ENCODE results near the gene CUX1.

CUX1 gene

DNA sequence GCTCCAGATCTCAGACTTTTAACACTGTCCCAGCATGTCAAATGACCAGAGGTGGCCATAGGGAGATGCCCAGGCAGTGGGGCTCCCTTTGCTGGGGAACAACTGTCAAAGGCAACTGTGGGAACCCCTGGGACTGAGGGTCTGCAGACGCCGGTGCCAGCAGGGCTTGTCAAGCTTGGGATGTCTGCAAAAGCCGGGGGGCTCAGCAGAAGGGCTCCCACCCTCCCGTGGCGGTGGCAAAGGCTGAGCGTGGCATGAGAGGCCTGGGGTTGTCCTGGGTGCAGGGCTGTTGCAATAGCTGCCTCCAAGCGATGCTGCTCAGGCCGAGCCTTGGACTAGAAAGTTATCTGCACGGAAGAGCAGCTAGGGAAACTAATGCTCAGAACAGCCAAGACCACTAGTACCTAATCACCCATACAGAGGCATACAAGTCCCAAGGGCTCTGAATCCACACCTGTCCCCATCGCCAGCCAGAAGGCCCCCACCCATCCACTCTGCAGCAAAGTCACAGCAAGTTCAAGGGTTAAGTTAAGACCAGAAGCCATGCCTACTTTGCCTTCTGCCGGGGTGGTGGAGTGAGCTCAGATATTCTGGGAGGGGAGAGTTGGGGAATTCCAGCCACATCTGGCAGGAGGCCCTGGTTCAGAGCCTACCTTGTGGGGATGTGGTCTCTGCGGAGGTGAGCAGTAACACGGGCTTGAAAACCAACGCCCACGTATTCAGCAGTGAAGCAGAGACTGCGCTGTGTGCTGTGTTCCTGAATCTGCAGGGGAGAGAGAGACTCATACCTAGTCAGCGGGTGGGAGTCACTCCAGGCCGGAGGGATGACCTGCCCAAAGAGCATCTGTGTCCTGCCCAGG lies 473.9 kb downstream of the CUX1 start:
- no peak for TF ChIP-seq PPARA (CRISPR knock-in tag; IDR thresholded peaks at IDR 0.05; ENCODE audit: borderline replicate concordance)
- no peak for TF ChIP-seq ZC3H10 (CRISPR knock-in tag; IDR thresholded peaks at IDR 0.05)
- TF ChIP-seq ZNF8 (CRISPR knock-in tag; IDR thresholded peaks at IDR 0.05): no peak
- TF ChIP-seq CSDC2 (CRISPR knock-in tag; IDR thresholded peaks at IDR 0.05): no peak
- TF ChIP-seq TOX (CRISPR knock-in tag; IDR thresholded peaks at IDR 0.05; ENCODE audit: borderline replicate concordance): no peak
- TF ChIP-seq ZNF70 (CRISPR knock-in tag; IDR thresholded peaks at IDR 0.05): no peak
- no peak for TF ChIP-seq TCF4 (CRISPR knock-in tag; IDR thresholded peaks at IDR 0.05; ENCODE audit: borderline replicate concordance)
- TF ChIP-seq SNAI2 (CRISPR knock-in tag; IDR thresholded peaks at IDR 0.05): no peak
- ATAC-seq: no peak

DNA sequence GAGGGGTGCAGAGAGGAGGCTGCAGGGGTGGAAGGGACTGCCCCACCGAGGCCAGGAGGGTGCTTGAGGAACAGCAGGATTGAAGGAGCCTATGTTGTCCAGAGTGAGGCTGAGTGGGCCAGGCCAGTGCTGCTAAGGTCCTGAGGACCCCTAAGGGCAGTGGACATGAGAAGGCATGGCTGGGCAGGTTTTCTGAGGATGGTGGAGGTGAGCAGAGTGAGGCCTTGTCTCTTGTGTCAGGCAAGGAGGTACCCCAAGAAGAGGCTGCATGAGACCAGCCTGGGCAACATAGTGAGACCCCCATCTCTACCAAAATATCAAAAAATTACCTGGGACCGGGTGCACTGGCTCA lies 474.5 kb downstream of the CUX1 start:
- ATAC-seq: no peak
- TF ChIP-seq ZNF565 (CRISPR knock-in tag; conservative IDR thresholded peaks at IDR 0.05; ENCODE audit: low read depth): no peak
- no peak for TF ChIP-seq ZFP3 (CRISPR knock-in tag; IDR thresholded peaks at IDR 0.05)

DNA sequence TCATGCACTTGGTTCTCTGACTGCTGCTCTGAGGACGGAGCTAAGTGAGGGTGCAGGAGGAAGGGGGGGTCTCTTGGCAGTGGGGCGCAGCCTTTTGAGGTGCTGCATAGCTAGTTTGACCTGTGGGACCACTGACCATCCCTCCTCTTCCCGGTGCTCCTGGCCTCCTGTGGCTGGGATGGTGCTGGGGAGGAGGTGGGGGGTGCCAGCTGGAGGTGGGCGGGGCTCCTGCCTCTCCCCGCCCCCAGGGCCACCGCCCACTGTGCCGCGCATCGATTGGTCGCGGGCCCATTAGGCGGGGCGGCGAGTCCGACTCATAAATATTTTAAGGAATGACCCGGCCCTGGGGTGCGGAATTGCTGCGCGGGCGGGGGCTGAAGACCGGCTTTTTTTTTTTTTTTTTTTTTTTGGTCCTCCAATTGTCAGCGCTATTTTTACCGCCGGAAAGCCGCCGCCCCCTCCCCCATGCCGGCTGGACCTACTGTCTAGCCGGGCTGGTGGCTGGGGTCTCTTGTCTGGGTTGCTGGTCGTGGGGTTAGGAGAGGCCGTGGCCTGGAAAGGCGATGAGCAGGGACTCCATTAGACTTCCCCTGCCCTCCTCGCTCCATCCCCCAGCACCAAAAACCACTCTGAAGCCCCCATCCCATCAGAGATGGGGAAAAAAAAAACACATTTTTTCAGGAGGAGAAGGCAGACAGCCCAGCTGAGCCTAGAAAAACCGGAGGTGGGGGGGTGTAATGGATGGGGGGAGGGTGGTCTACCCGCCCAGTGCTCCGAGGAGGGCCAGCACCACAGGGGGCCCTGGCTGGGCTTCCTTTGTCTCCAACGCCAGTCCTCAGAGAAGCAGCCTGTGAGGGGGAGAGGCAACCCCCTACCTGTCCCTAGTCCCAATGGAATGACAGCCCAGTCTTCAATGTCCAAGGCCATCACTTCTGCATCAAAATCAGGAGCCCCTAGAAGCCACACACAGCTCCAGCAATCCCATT lies 475.7 kb downstream of the CUX1 start:
- TF ChIP-seq SNAI2 (CRISPR knock-in tag; IDR thresholded peaks at IDR 0.05): no peak
- TF ChIP-seq, protein P1, sequence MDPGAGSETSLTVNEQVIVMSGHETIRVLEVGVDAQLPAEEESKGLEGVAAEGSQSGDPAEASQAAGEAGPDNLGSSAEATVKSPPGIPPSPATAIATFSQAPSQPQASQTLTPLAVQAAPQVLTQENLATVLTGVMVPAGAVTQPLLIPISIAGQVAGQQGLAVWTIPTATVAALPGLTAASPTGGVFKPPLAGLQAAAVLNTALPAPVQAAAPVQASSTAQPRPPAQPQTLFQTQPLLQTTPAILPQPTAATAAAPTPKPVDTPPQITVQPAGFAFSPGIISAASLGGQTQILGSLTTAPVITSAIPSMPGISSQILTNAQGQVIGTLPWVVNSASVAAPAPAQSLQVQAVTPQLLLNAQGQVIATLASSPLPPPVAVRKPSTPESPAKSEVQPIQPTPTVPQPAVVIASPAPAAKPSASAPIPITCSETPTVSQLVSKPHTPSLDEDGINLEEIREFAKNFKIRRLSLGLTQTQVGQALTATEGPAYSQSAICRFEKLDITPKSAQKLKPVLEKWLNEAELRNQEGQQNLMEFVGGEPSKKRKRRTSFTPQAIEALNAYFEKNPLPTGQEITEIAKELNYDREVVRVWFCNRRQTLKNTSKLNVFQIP (CRISPR knock-in tag; IDR thresholded peaks at IDR 0.05; ENCODE audit: borderline replicate concordance, low read depth): no peak
- no peak for TF ChIP-seq ARNTL (CRISPR knock-in tag; IDR thresholded peaks at IDR 0.05; ENCODE audit: borderline replicate concordance, low read depth)
- TF ChIP-seq ZFP30 (CRISPR knock-in tag; IDR thresholded peaks at IDR 0.05): no peak
- TF ChIP-seq ISL1 (CRISPR knock-in tag; IDR thresholded peaks at IDR 0.05): no peak
- no peak for TF ChIP-seq ZNF565 (CRISPR knock-in tag; conservative IDR thresholded peaks at IDR 0.05; ENCODE audit: low read depth)
- TF ChIP-seq ZNF70 (CRISPR knock-in tag; IDR thresholded peaks at IDR 0.05): no peak
- no peak for TF ChIP-seq ZNF8 (CRISPR knock-in tag; IDR thresholded peaks at IDR 0.05)
- no peak for TF ChIP-seq ESRRG (CRISPR knock-in tag; IDR thresholded peaks at IDR 0.05)
- no peak for ATAC-seq

DNA sequence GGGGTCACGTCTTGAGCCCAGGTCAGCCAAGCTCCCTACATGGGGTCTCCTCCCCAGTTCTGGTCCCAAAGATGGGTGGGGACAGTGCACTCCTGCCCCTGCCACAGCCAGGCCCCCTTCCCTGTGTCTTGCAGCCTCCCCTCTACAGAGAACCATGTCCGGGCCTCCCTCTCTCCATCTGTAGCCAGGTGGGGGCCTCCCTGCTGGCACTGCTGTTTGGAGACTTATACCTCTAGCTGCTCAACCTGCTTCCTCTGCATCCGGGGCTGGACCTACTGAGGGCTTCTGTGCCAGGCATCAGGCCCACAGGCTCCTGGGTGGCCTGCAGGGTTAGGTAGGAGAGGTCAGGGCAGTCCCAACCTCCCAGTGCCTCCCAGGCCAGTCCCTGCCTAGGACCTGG lies 477.2 kb downstream of the CUX1 start:
- ATAC-seq: no peak
- TF ChIP-seq RARB (CRISPR knock-in tag; IDR thresholded peaks at IDR 0.05): no peak
- no peak for TF ChIP-seq ZFP3 (CRISPR knock-in tag; IDR thresholded peaks at IDR 0.05)
- no peak for TF ChIP-seq SNAI2 (CRISPR knock-in tag; IDR thresholded peaks at IDR 0.05)
- TF ChIP-seq ZNF70 (CRISPR knock-in tag; IDR thresholded peaks at IDR 0.05): no peak
- TF ChIP-seq, protein P2, sequence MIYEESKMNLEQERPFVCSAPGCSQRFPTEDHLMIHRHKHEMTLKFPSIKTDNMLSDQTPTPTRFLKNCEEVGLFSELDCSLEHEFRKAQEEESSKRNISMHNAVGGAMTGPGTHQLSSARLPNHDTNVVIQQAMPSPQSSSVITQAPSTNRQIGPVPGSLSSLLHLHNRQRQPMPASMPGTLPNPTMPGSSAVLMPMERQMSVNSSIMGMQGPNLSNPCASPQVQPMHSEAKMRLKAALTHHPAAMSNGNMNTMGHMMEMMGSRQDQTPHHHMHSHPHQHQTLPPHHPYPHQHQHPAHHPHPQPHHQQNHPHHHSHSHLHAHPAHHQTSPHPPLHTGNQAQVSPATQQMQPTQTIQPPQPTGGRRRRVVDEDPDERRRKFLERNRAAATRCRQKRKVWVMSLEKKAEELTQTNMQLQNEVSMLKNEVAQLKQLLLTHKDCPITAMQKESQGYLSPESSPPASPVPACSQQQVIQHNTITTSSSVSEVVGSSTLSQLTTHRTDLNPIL (CRISPR knock-in tag; IDR thresholded peaks at IDR 0.05; ENCODE audit: low read depth): no peak
- no peak for TF ChIP-seq OSR1 (CRISPR knock-in tag; IDR thresholded peaks at IDR 0.05)
- no peak for TF ChIP-seq TOX (CRISPR knock-in tag; IDR thresholded peaks at IDR 0.05; ENCODE audit: borderline replicate concordance)
- TF ChIP-seq ZNF8 (CRISPR knock-in tag; IDR thresholded peaks at IDR 0.05): no peak
- TF ChIP-seq, protein P1 (CRISPR knock-in tag; IDR thresholded peaks at IDR 0.05; ENCODE audit: borderline replicate concordance, low read depth): no peak
- TF ChIP-seq, protein P3, sequence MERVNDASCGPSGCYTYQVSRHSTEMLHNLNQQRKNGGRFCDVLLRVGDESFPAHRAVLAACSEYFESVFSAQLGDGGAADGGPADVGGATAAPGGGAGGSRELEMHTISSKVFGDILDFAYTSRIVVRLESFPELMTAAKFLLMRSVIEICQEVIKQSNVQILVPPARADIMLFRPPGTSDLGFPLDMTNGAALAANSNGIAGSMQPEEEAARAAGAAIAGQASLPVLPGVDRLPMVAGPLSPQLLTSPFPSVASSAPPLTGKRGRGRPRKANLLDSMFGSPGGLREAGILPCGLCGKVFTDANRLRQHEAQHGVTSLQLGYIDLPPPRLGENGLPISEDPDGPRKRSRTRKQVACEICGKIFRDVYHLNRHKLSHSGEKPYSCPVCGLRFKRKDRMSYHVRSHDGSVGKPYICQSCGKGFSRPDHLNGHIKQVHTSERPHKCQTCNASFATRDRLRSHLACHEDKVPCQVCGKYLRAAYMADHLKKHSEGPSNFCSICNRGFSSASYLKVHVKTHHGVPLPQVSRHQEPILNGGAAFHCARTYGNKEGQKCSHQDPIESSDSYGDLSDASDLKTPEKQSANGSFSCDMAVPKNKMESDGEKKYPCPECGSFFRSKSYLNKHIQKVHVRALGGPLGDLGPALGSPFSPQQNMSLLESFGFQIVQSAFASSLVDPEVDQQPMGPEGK (CRISPR knock-in tag; IDR thresholded peaks at IDR 0.05; ENCODE audit: borderline replicate concordance): no peak
- no peak for TF ChIP-seq GLIS3 (CRISPR knock-in tag; IDR thresholded peaks at IDR 0.05)
- TF ChIP-seq, protein P4, sequence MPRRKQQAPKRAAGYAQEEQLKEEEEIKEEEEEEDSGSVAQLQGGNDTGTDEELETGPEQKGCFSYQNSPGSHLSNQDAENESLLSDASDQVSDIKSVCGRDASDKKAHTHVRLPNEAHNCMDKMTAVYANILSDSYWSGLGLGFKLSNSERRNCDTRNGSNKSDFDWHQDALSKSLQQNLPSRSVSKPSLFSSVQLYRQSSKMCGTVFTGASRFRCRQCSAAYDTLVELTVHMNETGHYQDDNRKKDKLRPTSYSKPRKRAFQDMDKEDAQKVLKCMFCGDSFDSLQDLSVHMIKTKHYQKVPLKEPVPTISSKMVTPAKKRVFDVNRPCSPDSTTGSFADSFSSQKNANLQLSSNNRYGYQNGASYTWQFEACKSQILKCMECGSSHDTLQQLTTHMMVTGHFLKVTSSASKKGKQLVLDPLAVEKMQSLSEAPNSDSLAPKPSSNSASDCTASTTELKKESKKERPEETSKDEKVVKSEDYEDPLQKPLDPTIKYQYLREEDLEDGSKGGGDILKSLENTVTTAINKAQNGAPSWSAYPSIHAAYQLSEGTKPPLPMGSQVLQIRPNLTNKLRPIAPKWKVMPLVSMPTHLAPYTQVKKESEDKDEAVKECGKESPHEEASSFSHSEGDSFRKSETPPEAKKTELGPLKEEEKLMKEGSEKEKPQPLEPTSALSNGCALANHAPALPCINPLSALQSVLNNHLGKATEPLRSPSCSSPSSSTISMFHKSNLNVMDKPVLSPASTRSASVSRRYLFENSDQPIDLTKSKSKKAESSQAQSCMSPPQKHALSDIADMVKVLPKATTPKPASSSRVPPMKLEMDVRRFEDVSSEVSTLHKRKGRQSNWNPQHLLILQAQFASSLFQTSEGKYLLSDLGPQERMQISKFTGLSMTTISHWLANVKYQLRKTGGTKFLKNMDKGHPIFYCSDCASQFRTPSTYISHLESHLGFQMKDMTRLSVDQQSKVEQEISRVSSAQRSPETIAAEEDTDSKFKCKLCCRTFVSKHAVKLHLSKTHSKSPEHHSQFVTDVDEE (CRISPR knock-in tag; IDR thresholded peaks at IDR 0.05): no peak
- TF ChIP-seq BACH2 (CRISPR knock-in tag; IDR thresholded peaks at IDR 0.05; ENCODE audit: borderline replicate concordance): no peak
- no peak for TF ChIP-seq PPARA (CRISPR knock-in tag; IDR thresholded peaks at IDR 0.05; ENCODE audit: borderline replicate concordance)
- TF ChIP-seq ZNF565 (CRISPR knock-in tag; conservative IDR thresholded peaks at IDR 0.05; ENCODE audit: low read depth): no peak
- TF ChIP-seq ZFP30 (CRISPR knock-in tag; IDR thresholded peaks at IDR 0.05): no peak

All from SK-N-SH treated with all-trans-retinoic acid at 6 μM for 48 hours (cell line).